ENCODE results near the gene MEP1A.
"Not testable (repeated sequence)": the region's sequence is repeated elsewhere in the genome, so short reads cannot be mapped to it uniquely, and the experiment has no call there.

Gene MEP1A

GRCh38 chr6:46851576-46851975 lies 58.4 kb downstream of the MEP1A start:
- H3K4me3 ChIP-seq (ENCODE audit: low read depth, low read length); H3K23ac ChIP-seq (ENCODE audit: low read length); H4K12ac ChIP-seq (ENCODE audit: low read depth, low read length); H2AK5ac ChIP-seq (ENCODE audit: low read length); DNase-seq; H3K4ac ChIP-seq (ENCODE audit: low read depth, low read length); H3K4me2 ChIP-seq (ENCODE audit: low read length); H3K36me3 ChIP-seq (ENCODE audit: control insufficient read depth in 1 of 2, insufficient read depth in 2 of 2, low read length in 2 of 2); H3K27me3 ChIP-seq (ENCODE audit: insufficient read depth, low read length); H3K9me3 ChIP-seq (ENCODE audit: insufficient read depth, low read depth, low read length); H2BK12ac ChIP-seq (ENCODE audit: low read length); H3K79me2 ChIP-seq (ENCODE audit: control insufficient read depth, insufficient read depth, low read length, poor library complexity); H3K14ac ChIP-seq (ENCODE audit: low read length); H3K18ac ChIP-seq (ENCODE audit: low read length); H3K27ac ChIP-seq (ENCODE audit: low read depth, low read length); H2BK5ac ChIP-seq (ENCODE audit: low read depth, low read length, poor library complexity); H3K79me1 ChIP-seq (ENCODE audit: low read length); H3K4me1 ChIP-seq (ENCODE audit: control insufficient read depth in 1 of 2, insufficient read depth in 2 of 2, low read length in 2 of 2); H3K9ac ChIP-seq (ENCODE audit: low read length); H4K8ac ChIP-seq (ENCODE audit: low read depth, low read length); H2BK120ac ChIP-seq (ENCODE audit: insufficient read depth, low read length, poor library complexity); H4K91ac ChIP-seq (ENCODE audit: low read depth, low read length); H2AFZ ChIP-seq (ENCODE audit: insufficient read depth, low read length, poor library complexity): not testable (repeated sequence)
- WGBS (ENCODE audit: extremely low coverage, insufficient coverage, insufficient read length) = no CpG with 5 or more reads among the region's 4 CpGs

- no CpG with 5 or more reads among the region's 1 CpG for WGBS (ENCODE audit: extremely low coverage, insufficient coverage, insufficient read length)
- not testable (repeated sequence) for H3K79me1 ChIP-seq (ENCODE audit: low read length); H2BK120ac ChIP-seq (ENCODE audit: insufficient read depth, low read length, poor library complexity)
These were observed 62.8 kb downstream of the MEP1A start for GRCh38 chr6:46855966-46856365.

GRCh38 chr6:46862381-46862780 lies 69.2 kb downstream of the MEP1A start:
- H4K12ac ChIP-seq (ENCODE audit: low read depth, low read length) = no peak overlapping the region
- H4K91ac ChIP-seq (ENCODE audit: low read depth, low read length) = no peak overlapping the region
- no peaks in the 10 kb centered on the region for H3K36me3 ChIP-seq (ENCODE audit: control insufficient read depth in 1 of 2, insufficient read depth in 2 of 2, low read length in 2 of 2)
- H3K4me1 ChIP-seq (ENCODE audit: control insufficient read depth in 1 of 2, insufficient read depth in 2 of 2, low read length in 2 of 2) = peaks cover 0 to 1% of the 10 kb centered on the region in 2 experiments
- H3K18ac ChIP-seq (ENCODE audit: low read length) = no peak overlapping the region
- no peaks in the 10 kb centered on the region for H3K9me3 ChIP-seq (ENCODE audit: insufficient read depth, low read depth, low read length)
- no peak overlapping the region for H2AK5ac ChIP-seq (ENCODE audit: low read length)
- no peak overlapping the region for H3K14ac ChIP-seq (ENCODE audit: low read length)
- WGBS (ENCODE audit: extremely low coverage, insufficient coverage, insufficient read length) = no CpG with 5 or more reads among the region's 2 CpGs
- no peak overlapping the region for H2BK5ac ChIP-seq (ENCODE audit: low read depth, low read length, poor library complexity)
- no peak overlapping the region for H3K4me3 ChIP-seq (ENCODE audit: low read depth, low read length)
- no peak overlapping the region for H4K8ac ChIP-seq (ENCODE audit: low read depth, low read length)
- H3K4ac ChIP-seq (ENCODE audit: low read depth, low read length) = no peak overlapping the region
- H3K23ac ChIP-seq (ENCODE audit: low read length) = no peak overlapping the region
- no peaks in the 10 kb centered on the region for H3K79me2 ChIP-seq (ENCODE audit: control insufficient read depth, insufficient read depth, low read length, poor library complexity)
- no peak overlapping the region for H3K4me2 ChIP-seq (ENCODE audit: low read length)
- no peak overlapping the region for H2AFZ ChIP-seq (ENCODE audit: insufficient read depth, low read length, poor library complexity)
- no peak overlapping the region for H2BK120ac ChIP-seq (ENCODE audit: insufficient read depth, low read length, poor library complexity)
- no peak overlapping the region for H2BK12ac ChIP-seq (ENCODE audit: low read length)
- no peak overlapping the region for H3K9ac ChIP-seq (ENCODE audit: low read length)
- H3K79me1 ChIP-seq (ENCODE audit: low read length) = no peaks in the 10 kb centered on the region
- no peak for DNase-seq
- no peak overlapping the region for H3K27ac ChIP-seq (ENCODE audit: low read depth, low read length)
- no peaks in the 10 kb centered on the region for H3K27me3 ChIP-seq (ENCODE audit: insufficient read depth, low read length)

More at GRCh38 chr6:46855966-46856365, 62.8 kb downstream of the MEP1A start:
- H2AFZ ChIP-seq (ENCODE audit: insufficient read depth, low read length, poor library complexity); H3K4me3 ChIP-seq (ENCODE audit: low read depth, low read length); H3K27ac ChIP-seq (ENCODE audit: low read depth, low read length); H2BK12ac ChIP-seq (ENCODE audit: low read length); H3K79me2 ChIP-seq (ENCODE audit: control insufficient read depth, insufficient read depth, low read length, poor library complexity); H3K27me3 ChIP-seq (ENCODE audit: insufficient read depth, low read length); H3K9me3 ChIP-seq (ENCODE audit: insufficient read depth, low read depth, low read length); H4K12ac ChIP-seq (ENCODE audit: low read depth, low read length); H3K4me1 ChIP-seq (ENCODE audit: control insufficient read depth in 1 of 2, insufficient read depth in 2 of 2, low read length in 2 of 2); H3K23ac ChIP-seq (ENCODE audit: low read length); H3K36me3 ChIP-seq (ENCODE audit: control insufficient read depth in 1 of 2, insufficient read depth in 2 of 2, low read length in 2 of 2); H3K18ac ChIP-seq (ENCODE audit: low read length); H4K91ac ChIP-seq (ENCODE audit: low read depth, low read length); H3K4me2 ChIP-seq (ENCODE audit: low read length); H2AK5ac ChIP-seq (ENCODE audit: low read length); H3K14ac ChIP-seq (ENCODE audit: low read length); H4K8ac ChIP-seq (ENCODE audit: low read depth, low read length); H3K9ac ChIP-seq (ENCODE audit: low read length); H2BK5ac ChIP-seq (ENCODE audit: low read depth, low read length, poor library complexity); H3K4ac ChIP-seq (ENCODE audit: low read depth, low read length): not testable (repeated sequence)
- DNase-seq = peak in 1 of 2 donors; percentile 66

GRCh38 chr6:46863791-46864190 lies 70.6 kb downstream of the MEP1A start:
- no peak overlapping the region for H3K14ac ChIP-seq (ENCODE audit: low read length)
- no peak overlapping the region for H4K91ac ChIP-seq (ENCODE audit: low read depth, low read length)
- no peaks in the 10 kb centered on the region for H3K27me3 ChIP-seq (ENCODE audit: insufficient read depth, low read length)
- H3K27ac ChIP-seq (ENCODE audit: low read depth, low read length) = no peak overlapping the region
- no CpG with 5 or more reads among the region's 3 CpGs for WGBS (ENCODE audit: extremely low coverage, insufficient coverage, insufficient read length)
- H3K79me1 ChIP-seq (ENCODE audit: low read length) = no peaks in the 10 kb centered on the region
- H2AFZ ChIP-seq (ENCODE audit: insufficient read depth, low read length, poor library complexity) = no peak overlapping the region
- no peak overlapping the region for H2AK5ac ChIP-seq (ENCODE audit: low read length)
- H3K4ac ChIP-seq (ENCODE audit: low read depth, low read length) = no peak overlapping the region
- H3K18ac ChIP-seq (ENCODE audit: low read length) = no peak overlapping the region
- no peak for DNase-seq
- no peak overlapping the region for H3K9ac ChIP-seq (ENCODE audit: low read length)
- H3K4me2 ChIP-seq (ENCODE audit: low read length) = no peak overlapping the region
- H3K79me2 ChIP-seq (ENCODE audit: control insufficient read depth, insufficient read depth, low read length, poor library complexity) = no peaks in the 10 kb centered on the region
- H4K12ac ChIP-seq (ENCODE audit: low read depth, low read length) = no peak overlapping the region
- H3K4me3 ChIP-seq (ENCODE audit: low read depth, low read length) = no peak overlapping the region
- peaks cover 0 to 1% of the 10 kb centered on the region in 2 experiments for H3K4me1 ChIP-seq (ENCODE audit: control insufficient read depth in 1 of 2, insufficient read depth in 2 of 2, low read length in 2 of 2)
- no peak overlapping the region for H3K23ac ChIP-seq (ENCODE audit: low read length)
- no peaks in the 10 kb centered on the region for H3K9me3 ChIP-seq (ENCODE audit: insufficient read depth, low read depth, low read length)
- no peak overlapping the region for H4K8ac ChIP-seq (ENCODE audit: low read depth, low read length)
- H2BK5ac ChIP-seq (ENCODE audit: low read depth, low read length, poor library complexity) = no peak overlapping the region
- no peak overlapping the region for H2BK12ac ChIP-seq (ENCODE audit: low read length)
- no peak overlapping the region for H2BK120ac ChIP-seq (ENCODE audit: insufficient read depth, low read length, poor library complexity)
- no peaks in the 10 kb centered on the region for H3K36me3 ChIP-seq (ENCODE audit: control insufficient read depth in 1 of 2, insufficient read depth in 2 of 2, low read length in 2 of 2)

All from trophoblast cell (in vitro differentiated cells and primary cell).